ENCODE results near the gene BAG2.

DNA sequence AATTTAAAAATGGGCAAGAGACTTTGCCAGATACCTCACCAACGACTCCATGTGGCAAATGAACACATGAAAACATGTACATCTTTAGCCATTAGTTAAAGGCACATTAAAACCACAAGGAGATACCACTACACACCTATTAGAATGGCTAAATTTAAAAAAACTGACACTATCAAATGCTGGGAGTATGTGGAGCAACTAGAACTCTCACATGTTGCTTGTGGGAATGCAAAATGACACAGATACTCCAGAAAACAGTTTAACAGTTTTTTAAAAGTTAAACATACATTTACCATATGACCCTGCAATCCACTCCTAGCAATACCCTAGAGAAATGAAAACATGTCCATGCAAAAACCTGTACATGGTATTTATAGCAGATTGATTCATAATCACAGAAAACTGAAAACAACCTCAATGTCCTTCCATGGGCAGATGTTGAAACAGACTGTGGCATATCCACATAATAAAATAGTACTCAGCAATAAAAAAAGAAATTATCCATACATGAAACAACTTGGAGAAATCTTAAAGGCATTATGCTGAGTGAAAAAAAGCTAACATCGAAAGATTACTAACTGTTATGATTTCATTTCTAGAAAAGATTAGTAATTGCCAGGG lies 48.1 kb downstream of the BAG2 start:
- TF ChIP-seq MAZ (IDR thresholded peaks at IDR 0.05; ENCODE audit: borderline replicate concordance, low read depth, low read length) (no peak), CTCF (conservative IDR thresholded peaks at IDR 0.05; ENCODE audit: low read depth, low read length) (no peak), CEBPB (IDR thresholded peaks at IDR 0.05; ENCODE audit: low read depth, low read length) (no peak), BHLHE40 (IDR thresholded peaks at IDR 0.05; ENCODE audit: low read depth, low read length) (no peak), POLR2A (IDR thresholded peaks at IDR 0.05; ENCODE audit: low read depth, low read length) (no peak)
